NB4 (cell line): ENCODE data around the gene JAG2.

Experiments
- DNase-seq: peaks from one replicate; pipeline ENCODE4 v3.0.0; 2010; ENCODE audit warnings: low read depth
- H3K4me3 ChIP-seq: one replicate; pipeline ENCODE4 v1.5.1; 2011; ENCODE audit warnings: mild to moderate bottlenecking, low read depth, low read length, moderate library complexity
- CTCF ChIP-seq: IDR thresholded peaks from one replicate; pipeline ENCODE4 v1.5.1; 2012; ENCODE audit warnings: low read depth, low read length
- MYC ChIP-seq: IDR thresholded peaks from 2 replicates; pipeline ENCODE4 v1.6.1; 2011; ENCODE audit warnings: low read depth, low read length
- POLR2A ChIP-seq: IDR thresholded peaks from 2 replicates; pipeline ENCODE4 v1.6.1; 2011; ENCODE audit warnings: mild to moderate bottlenecking; ENCODE audit not compliant: insufficient read length; ENCODE audit errors: extremely low read depth
- TF ChIP-seq, protein P1 (sequence below): IDR thresholded peaks from 2 replicates; pipeline ENCODE4 v1.6.1; 2011; ENCODE audit warnings: low read depth, low read length

Gene JAG2

DNA sequence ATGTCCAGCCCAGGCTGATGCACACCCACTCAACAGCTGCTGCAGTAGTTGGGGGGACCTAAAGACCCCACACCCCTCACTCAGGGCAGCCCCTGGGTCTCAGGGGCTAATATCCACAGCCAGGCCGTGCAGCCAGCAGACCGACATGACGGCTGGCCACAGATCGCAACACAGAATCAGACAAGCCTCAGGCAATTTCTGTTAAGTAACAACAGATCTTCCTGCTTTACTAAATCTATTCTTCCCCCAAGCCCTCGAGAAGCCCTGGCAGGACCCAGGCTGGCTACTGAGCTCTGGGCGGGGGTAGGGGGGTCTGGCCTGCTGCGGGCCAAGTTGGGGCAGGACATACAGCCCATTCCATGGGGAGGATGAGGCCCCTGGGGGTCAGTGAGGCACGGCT lies 40.5 kb upstream of the JAG2 start:
- DNase-seq: no peak
- no peak overlapping the region for H3K4me3 ChIP-seq
- TF ChIP-seq MYC (no peak), POLR2A (no peak), CTCF (no peak)
- TF ChIP-seq, protein P1, sequence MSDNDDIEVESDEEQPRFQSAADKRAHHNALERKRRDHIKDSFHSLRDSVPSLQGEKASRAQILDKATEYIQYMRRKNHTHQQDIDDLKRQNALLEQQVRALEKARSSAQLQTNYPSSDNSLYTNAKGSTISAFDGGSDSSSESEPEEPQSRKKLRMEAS: no peak

GRCh38 chr14:105208738-105209075 lies 40.1 kb upstream of the JAG2 start:
- no peak overlapping the region for H3K4me3 ChIP-seq
- DNase-seq: no peak
- TF ChIP-seq, protein P1: no peak
- TF ChIP-seq CTCF (no peak), POLR2A (no peak), MYC (no peak)

DNA sequence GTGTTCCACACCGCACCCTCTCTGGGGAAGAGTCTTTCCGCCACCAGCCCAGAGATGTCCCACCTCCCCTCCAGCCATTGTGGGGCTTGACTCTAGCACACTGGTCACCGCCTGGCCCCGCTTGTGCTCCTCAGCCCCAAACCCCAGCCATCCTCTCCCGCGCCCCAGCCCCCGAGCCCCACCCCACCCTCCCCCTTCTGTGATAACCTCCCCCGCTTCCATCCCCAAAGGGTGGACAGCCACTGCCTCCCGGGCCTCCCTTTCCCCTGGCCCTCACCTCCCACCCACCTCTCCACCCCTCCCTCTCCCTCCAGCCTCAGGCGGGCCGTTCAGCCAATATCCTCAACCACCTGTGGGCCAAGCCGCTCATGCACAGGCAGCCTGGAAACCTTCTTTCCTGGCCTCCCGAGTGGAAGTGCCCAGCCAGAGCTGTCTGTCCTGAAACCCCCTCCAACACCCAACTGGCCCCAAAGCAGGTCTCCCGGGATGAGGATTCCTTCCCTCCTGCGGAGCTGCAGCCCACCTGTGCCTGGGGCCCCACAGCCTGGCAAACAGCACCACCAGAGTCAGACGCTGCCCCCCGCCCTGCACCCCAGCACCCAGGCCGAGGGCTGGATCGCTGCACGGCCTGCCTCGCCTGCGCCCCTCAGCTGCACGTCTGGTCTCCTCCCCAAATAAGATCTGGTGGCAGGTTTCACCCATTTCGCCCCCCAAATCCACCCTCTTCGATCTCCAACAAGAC lies 39.6 kb upstream of the JAG2 start:
- H3K4me3 ChIP-seq: no peak overlapping the region
- TF ChIP-seq CTCF (no peak), POLR2A (no peak), MYC (no peak)
- TF ChIP-seq, protein P1: no peak
- no peak for DNase-seq

- DNase-seq: peak; percentile 52
Observed at GRCh38 chr14:105207460-105207901, 38.9 kb upstream of the JAG2 start.

DNA sequence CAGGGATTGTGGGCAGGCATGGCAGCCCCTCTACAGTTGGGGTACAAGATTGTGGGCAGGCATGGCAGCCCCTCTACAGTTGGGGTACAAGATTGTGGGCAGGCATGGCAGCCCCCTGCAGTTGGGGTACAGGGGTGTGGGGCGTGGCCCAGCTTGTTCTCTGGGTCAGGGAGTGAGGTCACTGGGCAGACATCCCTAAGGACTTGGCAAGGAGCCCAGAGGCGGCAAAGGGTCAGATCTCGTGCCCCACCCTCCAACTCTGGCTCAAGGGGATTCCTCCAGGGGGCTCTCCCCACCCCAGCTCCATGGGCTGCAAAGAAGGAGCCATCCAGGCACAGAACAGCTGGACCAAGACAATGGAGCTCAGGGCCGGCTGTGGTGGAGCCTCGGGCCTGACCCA lies 38.3 kb upstream of the JAG2 start:
- H3K4me3 ChIP-seq: no peak overlapping the region
- no peak for TF ChIP-seq POLR2A
- no peak for TF ChIP-seq MYC
- TF ChIP-seq, protein P1: no peak
- TF ChIP-seq CTCF: no peak

More at GRCh38 chr14:105207460-105207901, 38.9 kb upstream of the JAG2 start:
- TF ChIP-seq, protein P1: no peak
- TF ChIP-seq CTCF (peak; percentile 24), POLR2A (no peak)
- H3K4me3 ChIP-seq: no peak overlapping the region

DNA sequence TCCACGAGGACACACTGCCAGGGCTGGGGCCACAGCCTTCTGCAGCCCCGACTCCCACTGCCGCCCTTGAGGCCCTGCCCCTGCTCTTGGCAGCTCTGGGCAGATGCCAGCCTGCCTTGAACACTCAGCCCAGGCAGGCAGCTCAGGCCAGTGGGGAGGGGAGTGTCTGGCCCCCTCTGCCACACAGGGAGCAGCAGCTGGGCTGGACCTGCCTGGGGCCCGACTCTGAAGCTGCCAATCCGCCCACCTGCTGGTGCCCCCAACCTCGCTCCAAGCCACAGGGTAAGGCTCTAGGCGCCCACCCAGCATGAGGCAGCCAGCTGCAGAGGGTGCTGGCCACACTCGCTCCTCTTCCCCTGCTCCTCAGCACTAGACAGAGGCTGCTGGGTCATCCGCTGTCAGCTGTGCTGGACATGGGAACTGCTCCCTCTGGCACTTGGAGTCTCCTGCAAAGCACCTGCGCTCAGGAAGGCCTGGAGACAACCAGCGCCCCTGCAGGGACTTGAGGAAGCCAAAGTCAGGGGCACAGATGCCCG lies 37.2 kb upstream of the JAG2 start:
- TF ChIP-seq CTCF (no peak), POLR2A (no peak), MYC (no peak)
- TF ChIP-seq, protein P1: no peak
- H3K4me3 ChIP-seq: no peak overlapping the region
- no peak for DNase-seq

More for the DNA sequence above, 38.3 kb upstream of the JAG2 start:
- DNase-seq: no peak
